Measurements from ENCODE around the gene URB2.
A peak's percentile ranks its signal among the peaks of the same experiment; 100 is the strongest.

Gene URB2

DNA sequence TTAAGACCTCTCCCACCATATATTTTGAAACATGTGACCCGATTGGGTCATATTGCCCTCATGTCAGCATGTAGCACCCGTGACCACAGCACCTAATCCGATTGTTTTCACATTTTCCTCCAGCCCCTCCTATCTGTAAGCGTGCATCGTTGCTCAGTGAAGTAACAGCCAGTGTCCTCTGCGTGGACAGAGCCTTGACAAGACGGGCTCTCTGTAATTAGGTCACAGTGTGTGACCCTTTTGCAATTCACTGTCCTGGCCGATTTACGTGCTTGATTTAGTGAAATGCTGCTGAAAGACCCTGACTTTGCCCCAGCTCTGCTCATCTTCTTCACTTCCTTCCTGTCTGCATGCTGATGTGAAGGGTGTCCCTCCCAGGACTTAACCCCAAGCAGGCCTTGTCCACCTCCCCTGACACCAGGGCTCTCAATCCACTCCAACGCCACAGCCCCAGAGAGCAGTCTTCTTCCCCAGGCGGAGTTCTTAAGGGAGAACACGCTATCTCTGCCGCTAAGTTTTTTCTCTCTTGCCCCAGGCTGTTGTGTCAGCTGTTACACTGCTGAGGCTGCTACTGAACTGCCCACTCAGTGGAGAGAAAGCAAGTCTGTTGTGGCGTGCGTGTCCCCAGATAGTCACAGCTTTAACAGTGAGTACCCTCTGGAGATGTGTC is 19.4 kb downstream of the URB2 start:
- no peak for DNase-seq (ENCODE audit: low read depth)

DNA sequence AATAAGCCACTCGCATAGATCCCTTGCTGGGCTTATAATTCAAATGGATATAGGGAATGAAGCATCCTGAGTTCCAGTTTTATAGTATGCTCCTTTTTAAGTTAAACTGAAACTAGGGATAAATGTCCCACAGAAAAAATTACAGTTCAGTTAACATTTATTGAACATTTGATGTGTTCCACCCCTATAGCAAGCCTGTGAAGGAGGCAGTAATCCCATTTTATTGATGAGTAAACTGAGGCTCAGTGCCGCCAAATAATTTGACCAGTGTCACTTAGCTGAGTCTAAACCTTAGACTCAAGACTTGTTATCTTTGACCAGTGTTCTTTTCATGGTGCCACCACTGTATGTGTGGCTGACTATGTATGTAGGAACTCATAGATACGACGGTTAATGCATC is 22.4 kb downstream of the URB2 start:
- DNase-seq (ENCODE audit: low read depth) = no peak

DNA sequence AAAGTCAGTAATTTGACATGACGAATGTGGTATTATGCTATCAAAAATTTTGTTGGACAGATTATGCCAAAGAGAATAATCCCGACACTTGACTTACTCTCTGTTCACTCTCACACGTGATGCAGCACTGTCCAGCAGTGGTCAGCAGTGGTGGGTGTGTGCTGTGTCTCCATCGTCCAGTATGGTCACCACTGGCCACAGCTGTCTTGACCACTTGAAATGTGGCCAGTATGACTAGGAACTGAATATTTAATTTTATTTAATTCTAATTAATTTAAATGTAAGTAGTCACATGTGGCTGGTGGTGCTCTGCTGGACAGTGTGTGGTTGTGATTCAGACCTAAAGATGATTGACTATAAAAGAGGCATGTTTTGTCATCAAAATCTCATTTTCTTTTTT is 24.0 kb downstream of the URB2 start:
- DNase-seq (ENCODE audit: low read depth) = no peak

DNA sequence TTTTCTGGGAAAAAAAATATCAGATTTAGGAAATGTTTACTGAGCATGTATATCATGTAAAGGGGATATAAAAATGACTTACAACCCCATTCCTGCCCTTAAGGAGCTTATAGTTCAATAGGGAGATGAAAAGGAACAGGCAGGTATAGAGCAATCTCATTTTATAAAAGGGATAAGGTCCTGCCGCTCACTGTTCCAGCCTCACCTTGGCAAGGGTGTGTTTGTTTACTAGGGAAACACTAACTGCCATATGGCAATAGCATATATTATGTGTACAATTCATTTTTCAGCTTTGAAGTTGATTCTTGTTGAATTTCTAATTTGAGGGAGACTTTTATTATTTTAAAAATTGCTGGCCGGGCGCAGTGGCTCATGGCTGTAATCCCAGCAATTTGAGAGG is 25.5 kb downstream of the URB2 start:
- DNase-seq (ENCODE audit: low read depth) = no peak

DNA sequence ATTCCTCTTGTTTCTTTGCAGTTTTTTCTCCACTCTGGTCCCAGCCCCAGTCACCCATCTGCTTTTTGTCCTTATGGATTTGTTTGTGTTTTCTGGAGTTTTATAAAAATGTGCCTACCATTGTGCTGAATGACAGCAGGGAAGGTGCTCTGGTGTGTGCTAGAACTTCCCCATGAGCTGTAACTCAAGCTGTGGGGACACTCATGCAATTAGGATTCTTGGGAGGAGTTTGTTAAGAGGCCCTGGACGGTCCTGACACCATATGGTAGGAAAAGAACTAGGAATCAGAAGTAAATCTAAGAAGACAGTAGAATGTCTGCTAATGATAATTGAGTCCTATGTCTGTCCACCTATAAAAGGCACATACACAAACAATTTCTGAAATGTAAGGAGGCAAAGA is 27.4 kb downstream of the URB2 start:
- no peak for DNase-seq (ENCODE audit: low read depth)

DNA sequence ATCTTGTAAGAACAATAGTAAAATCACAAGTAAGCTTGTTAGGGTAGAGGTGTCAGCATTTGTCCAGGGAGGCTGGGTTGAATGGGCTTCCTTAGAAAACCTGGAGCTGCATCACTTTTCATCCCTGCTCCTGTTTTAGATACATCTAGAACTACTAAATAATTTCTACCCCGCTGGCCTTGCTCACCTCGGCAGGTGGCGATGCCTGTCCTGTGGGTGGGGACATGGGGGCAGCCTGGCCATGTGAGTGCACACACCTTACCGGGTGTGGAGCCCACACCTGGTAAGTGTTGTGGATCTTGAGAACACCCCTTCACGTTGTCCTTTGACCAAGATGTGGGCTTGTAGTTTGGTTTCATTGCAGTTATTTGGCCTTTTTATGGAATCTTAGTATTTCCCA is 29.7 kb downstream of the URB2 start:
- no peak for DNase-seq (ENCODE audit: low read depth)

DNA sequence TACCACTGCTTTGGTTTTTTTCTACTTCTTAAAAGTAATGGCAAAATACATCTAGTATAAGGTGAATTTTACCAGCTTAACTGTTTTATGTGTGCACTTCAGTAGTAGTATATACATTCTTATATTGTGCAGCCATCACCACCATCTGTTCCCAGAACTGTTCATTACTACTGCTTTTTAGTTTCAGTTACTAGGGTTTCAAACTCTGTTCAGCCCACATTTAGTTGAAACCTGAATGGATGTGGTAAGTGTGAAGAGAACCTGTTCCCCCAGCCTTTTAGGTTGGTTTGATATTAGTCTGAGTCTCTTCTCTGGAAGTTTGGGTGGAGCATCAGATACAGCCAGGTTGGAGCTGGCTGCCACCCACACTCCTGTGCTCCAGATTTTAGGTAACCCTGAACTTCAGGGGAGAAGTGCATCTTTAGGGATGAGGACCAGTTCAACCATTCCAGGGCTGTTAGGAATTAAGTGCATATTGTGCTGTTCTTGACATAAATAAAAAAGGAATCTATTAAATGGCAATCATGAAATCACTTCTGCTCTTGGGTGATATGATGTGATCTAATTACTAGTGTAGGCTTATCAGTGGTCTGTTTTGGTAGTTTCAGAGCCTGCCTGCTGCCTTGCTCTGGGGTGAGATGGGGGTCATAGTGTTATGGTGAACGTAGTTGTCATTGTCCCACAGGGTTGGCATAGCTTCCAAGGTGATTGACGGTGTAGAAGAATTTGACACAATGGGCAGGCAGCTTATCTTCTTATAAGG is 32.1 kb downstream of the URB2 start:
- no peak for DNase-seq (ENCODE audit: low read depth)

DNA sequence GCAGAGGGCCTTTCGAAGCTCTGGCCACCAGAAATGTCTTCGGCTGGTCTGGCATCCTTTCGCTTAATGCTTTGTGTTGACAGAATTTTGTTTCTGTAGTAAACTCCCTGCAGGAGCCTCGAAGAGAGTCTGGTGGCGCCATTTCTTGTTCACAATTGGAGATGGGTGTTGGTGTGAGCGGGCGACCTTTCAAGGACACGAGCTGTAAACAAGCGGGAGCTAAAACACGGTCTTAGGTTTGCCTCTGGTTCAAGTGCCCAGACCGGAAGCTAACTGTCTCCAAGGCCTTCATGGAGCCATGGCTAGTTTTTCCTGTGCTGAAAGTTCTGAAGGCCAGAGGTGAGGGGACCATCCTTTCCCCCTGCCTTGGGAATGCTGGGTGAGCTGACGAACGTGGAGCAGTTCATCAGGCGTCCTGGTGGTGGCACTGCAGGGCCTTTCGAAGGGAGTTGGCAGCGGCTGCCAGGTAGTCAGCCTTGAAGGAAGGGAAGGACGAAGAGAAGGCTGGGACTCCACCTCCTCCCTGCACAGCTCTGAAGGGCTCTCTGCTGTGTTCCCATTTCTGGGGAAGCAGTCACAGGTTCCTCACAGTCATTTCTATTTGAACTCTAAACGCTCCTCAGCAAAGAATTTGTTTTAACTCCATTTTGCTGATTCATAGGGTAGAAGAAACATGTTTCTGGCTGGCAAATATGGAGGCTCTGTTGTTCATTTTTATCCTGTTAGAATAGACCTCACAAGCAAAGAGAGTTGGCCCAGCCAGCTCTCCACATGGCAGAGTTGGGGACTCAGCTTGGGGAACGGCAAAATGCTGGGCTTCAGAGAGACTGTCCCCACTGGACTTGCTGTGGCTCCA is 35.2 kb downstream of the URB2 start:
- DNase-seq (ENCODE audit: low read depth) = peak; percentile 58

DNA sequence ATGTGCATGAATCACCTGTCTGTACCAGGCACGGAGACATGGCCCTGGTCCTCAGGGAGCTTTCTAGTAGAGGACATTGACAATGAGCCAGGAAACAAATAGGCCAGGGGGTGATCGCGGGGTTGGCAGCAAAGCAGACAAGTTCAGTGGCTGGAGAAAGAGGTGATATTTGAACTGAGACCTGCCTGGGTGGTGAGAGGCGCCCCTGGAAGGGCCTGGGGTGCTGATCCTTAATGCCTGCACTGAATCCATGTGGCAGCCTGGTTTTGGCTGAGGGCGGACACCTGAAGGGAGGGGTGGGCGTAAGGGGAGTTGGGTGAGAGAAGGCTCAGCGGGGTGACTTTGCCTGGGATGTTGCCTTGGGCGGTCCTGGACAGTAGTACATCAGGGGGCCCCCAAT is 35.9 kb downstream of the URB2 start:
- DNase-seq (ENCODE audit: low read depth) = no peak

DNA sequence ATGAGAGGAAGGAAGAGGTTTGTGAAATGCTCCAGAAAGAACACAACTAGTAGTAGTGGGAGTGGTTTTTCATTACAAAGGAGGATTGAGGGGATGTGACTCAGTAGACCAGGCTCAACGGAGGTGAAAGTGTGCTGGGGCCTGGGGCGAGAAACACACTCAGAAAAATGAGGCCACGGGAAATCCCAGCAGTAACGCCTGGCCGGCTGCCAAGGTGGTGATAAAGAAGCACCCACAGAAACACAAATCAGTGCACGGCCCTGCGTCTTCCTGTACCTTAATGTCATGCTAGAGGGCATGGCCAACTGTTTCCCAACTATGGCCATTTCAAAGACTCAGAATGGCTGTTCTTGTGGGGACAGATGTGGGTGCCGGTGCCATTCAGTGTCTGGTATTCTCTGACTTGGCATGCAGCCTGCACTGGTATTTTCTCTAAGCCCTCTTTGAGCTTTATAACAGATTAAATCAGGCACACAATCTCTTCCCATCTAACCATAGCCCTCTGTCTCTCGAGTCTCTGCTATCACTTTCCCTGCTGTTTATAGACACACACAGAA is 38.2 kb downstream of the URB2 start:
- peak; percentile 44 for DNase-seq (ENCODE audit: low read depth)

DNA sequence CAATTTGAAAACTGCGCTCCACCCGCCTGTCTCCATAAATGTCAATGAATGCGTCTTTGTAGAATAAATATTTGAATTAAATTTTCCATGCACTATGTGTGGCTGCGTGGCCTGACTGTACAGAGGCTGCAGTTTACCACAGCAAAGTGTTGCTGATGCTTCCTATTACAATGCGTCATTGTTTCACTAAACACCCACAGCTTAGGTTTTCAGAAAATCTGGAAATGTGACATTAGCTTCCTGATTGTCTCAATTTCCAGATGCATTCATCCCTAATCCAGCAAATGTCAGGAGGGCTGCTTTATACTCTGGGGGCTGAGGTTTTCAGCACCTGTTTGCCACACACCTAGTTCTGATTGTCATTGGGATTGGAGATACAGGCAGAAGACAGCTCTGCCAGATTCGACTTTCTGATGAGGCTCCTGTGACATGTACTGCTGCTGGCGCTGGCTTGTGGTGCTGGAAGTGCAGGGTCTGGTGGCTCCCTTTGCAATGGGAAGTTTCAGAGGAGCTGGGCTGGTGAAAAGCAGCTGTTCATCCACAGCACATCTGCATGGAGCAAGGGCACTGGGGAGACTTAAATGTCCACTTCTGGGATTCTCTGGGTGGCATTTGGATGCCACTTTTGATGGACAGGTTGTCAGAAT is 40.0 kb downstream of the URB2 start:
- DNase-seq (ENCODE audit: low read depth) = no peak

DNA sequence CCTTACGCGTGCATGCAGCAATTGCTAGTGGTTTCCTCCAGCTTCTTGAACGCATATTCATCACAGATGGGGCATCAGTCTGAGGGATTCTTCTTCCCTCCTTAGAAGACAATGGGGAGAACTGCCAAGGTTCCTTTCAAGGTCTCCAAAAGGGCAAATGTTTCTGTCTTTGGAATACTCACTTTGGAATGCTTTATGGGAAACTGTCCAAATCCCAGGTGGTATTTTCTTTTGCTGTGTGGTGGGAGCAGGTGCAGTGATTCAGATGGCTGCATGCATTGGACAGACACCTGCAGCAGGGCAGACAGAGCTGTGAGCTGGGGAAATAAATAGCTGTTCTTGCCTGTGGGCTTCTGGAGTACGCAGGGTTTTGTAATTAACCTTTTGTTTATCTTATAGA is 40.5 kb downstream of the URB2 start:
- DNase-seq (ENCODE audit: low read depth) = no peak

DNA sequence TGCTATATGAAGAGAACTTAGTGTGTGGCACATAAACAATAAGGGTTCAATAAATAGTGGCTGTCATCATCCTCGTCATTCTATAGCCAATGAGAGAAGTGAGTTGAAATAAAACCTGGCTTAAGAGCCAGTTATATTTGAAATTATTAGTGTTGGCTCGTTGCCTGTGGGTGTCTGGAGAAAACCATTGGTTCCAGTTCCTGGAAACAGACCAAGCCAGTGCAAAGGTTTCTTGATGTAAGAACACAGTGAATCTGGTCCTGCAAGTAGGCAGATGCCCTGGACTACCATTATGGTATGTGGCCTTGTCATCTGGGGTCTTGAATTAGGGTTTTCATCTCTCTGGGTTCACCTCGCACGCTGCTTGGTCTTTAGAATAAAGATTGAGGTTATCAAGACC is 43.3 kb downstream of the URB2 start:
- no peak for DNase-seq (ENCODE audit: low read depth)

DNA sequence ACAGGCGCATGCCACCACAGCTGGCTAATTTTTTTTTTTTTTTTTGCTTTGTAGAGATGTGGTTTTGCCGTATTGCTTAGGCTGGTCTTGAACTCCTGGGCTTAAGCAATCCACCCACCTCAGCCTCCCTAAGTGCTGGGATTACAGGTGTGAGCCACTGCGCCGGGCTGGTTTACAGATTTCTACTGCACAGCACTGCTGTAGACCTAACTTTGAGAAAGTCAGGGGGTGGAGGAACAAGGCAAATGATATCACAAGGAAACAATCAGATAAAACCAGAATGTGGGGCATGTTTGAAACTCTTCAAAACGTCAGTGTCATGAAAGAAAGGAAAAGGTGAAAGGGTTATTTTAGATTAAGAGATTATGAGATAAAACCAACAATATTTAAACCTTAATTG is 45.3 kb downstream of the URB2 start:
- DNase-seq (ENCODE audit: low read depth) = no peak

DNA sequence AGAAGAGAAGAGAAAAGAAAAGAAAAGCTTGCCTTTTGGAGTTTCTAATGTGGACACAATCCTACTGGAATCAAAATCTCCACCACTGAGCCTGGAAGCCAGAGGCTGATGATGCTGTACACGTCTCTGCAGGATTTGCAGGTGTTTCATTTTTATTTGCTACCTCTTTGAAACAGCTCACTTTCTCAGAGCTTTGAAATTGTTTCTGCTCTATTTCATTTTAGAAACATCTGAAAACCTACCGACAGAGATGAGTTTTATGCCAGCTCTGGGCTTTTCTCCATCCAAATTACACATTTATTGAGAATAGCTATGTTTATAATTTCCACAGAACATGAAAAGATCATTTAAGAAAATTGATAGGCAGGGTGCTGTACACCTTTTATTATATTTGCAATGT is 46.2 kb downstream of the URB2 start:
- no peak for DNase-seq (ENCODE audit: low read depth)

DNA sequence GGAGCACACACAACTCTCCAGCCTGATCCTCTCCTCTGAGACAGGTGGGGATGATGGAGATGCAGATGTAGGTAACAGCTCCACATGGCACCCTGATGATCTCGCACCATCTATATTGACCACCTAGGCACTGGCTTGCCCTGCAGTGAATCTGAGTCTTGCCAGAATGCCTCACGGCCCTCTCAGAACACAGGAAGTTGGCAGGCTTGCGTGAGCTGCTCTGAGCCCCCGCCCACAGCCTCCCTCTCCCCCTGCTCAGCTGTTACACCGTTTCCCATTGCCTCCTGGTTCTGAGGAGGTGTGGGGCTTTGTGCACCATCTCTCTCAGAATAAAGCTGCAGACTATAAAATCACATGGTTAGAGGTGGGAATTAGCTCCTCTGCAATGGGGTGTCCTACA is 48.0 kb downstream of the URB2 start:
- DNase-seq (ENCODE audit: low read depth) = no peak

DNA sequence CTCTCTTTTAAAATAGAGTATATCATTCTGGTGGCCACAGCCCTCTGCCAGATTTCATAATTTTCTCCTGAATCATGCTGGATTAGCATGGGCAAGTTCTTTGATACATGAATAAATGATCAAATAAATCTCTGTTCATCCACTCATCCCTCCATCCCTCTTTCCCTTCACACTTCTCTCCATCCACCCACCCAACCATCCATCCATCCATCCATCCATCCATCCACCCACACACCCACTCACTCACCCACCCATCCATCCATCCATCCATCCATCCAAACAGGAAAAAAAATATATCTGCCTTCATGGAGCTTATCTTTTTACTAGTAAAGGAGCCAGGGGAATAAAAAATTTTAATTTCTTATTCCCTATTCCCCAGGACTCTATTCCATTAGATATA is 49.3 kb downstream of the URB2 start:
- DNase-seq (ENCODE audit: low read depth) = no peak

DNA sequence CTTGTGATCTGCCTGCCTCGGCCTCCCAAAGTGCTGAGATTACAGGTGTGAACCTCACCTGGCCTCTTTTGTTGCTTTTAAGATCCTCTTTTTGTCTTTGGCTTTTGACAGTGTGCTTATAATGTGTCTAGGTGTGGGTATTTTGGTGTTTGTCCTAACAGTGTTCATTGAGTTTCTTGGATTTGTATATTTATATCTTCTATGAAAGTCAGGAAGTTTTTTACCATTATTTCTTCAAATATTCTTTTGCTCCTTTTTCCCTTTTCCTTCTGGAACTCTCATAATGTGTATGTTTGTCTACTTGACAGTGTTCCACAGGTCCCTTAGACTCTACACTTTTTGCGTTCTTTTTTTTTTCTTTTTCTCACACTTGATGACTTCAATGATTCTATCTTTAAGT is 59.1 kb downstream of the URB2 start:
- no peak for DNase-seq (ENCODE audit: low read depth)

DNA sequence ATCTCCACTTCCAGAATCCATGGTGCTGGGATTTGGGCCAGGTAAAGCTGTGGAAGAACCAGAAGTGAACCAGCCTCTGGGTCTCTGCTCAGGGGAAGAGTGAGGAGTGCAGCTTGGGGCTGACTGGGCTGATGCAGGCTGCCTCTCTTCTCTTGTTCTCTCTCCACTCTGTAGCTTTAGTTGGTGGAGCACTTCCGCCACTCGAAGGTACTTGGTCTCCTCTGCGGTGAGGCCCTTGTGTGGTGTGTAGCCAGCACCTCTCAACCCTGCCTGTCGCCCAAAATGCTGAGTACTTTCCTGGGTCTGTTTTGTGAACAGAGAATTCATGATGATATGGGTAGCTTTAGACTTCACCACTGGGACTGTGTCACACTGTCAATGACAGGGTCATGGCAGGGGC is 63.2 kb downstream of the URB2 start:
- no peak for DNase-seq (ENCODE audit: low read depth)

DNA sequence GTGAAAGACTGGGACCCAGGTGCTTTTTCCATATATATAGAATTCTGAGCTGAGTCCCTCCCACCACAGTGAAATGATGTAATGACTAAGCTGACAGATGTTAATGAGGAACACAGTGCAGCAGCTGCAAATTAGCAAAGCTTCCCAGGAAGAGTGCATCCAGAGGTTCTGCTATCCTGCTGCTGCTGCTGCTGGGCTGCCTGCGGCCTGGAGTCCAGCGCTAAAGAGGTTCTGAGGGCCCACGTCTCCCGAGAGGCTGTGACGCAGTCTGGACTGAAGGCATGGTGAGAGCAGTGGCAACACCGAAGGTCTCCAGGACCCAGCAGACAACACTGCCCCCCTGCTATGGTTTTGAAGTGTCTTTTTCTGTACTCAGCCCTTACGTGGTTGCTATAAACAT is 63.9 kb downstream of the URB2 start:
- no peak for DNase-seq (ENCODE audit: low read depth)

DNA sequence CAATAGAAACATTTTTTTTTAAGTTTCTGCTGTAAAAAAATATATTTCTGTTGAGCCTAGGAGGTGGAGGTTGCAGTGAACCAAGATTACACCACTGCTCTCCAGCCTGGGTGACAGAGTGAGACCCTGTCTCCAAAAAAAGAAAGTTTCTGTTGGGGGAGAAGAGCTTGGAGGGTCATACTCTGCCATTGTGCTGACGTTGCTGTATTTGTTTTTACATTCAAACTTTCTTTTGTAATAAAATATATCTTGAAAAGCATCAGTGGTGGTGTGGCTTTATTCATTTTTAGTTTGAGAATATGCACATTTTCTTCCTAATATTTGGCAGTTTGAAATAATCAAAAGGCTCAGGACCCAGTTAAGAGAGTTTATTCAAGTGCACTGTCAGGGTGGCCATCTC is 64.6 kb downstream of the URB2 start:
- DNase-seq (ENCODE audit: low read depth) = no peak

DNA sequence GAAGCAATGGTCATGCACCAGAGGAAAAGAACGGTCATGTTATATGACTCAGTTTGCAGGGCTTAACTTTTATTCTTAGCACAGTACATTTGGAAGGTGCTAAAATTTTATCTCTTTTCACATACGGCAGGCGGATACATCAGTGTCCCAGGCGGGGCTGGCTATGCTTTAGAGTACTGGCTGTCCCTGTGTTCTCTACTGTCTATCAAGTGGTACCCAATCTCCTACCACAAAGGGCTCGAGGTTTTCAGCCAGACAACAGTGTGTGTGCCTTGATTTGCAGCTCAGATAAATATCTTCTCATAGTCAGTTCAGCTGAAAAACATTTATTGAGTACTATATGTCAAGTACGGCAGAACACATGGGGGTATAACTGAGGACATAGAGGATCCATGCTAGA is 65.3 kb downstream of the URB2 start:
- no peak for DNase-seq (ENCODE audit: low read depth)

Measured in stimulated activated CD8-positive, alpha-beta memory T cell treated with anti-CD3 and anti-CD28 coated beads, Interleukin-15, amount 100 ng/mL, for 1 hour (primary cell).